Fibroblast of the aortic adventitia (primary cell): Measurements from ENCODE around the gene PMCH. TPM values are rescaled to one million over a fixed set of nuclear protein-coding genes. Genes with fewer than 3 reads are reported as not detected.
"Not testable (repeated sequence)": the region's sequence is repeated elsewhere in the genome, so short reads cannot be mapped to it uniquely, and the experiment has no call there.

ENCODE experiments used
- DNase-seq: peaks from one replicate; pipeline ENCODE4 v3.0.0-alpha.2; 2010; ENCODE audit warnings: low read depth
- H3K4me3 ChIP-seq: 2 replicates; pipeline ENCODE4 v1.5.1; 2011; ENCODE audit warnings: low read depth, mild to moderate bottlenecking, control low read depth, low read length, moderate library complexity
- CTCF ChIP-seq: IDR thresholded peaks from 2 replicates; pipeline ENCODE4 v1.5.1; 2011; ENCODE audit warnings: mild to moderate bottlenecking, low read length, control low read depth, inconsistent platforms; ENCODE audit not compliant: insufficient read depth
- total RNA-seq: library from RNA; depleted of rRNA; stranded (reverse); fragments of >200 nt; gene quantifications from 2 replicates; pipeline ENCODE4 v1.2.3, GENCODE V29; 2012; ENCODE audit warnings: low replicate concordance

The PMCH gene
- 0.27 TPM in 1 of 2 replicates, not detected in the other for total RNA-seq

GRCh38 chr12:102197789-102198188 is at the start of gene PMCH:
Gene PMCH, minus strand, starts transcription at chr12:102197833. Its CDS starts 63 bp downstream, at chr12:102197770.
- TF ChIP-seq CTCF, result no peak
- H3K4me3 ChIP-seq, result no peak within 1 kb of the TSS
- peak; percentile 43 for DNase-seq

- not testable (repeated sequence) for DNase-seq, H3K4me3 ChIP-seq
These were observed 43.2 kb upstream of the PMCH start for GRCh38 chr12:102240859-102241258.

GRCh38 chr12:102234599-102234998 is 37.0 kb upstream of the PMCH start:
- no peak overlapping the region for H3K4me3 ChIP-seq
- DNase-seq, result no peak
- no peak for TF ChIP-seq CTCF

GRCh38 chr12:102232446-102232845 is 34.8 kb upstream of the PMCH start:
- H3K4me3 ChIP-seq, result no peak overlapping the region
- no peak for TF ChIP-seq CTCF
- peak; percentile 74 for DNase-seq

- TF ChIP-seq CTCF, result no peak
- DNase-seq, result no peak
- H3K4me3 ChIP-seq, result no peak overlapping the region
These were observed 34.4 kb upstream of the PMCH start for GRCh38 chr12:102232036-102232435.

- TF ChIP-seq CTCF, result no peak
- no peak for DNase-seq
These were observed 30.3 kb upstream of the PMCH start for GRCh38 chr12:102227954-102228353.

GRCh38 chr12:102220736-102221135 is 23.1 kb upstream of the PMCH start:
- no peak for TF ChIP-seq CTCF
- DNase-seq, result no peak
- no peak overlapping the region for H3K4me3 ChIP-seq

More at GRCh38 chr12:102227954-102228353, 30.3 kb upstream of the PMCH start:
- H3K4me3 ChIP-seq, result no peak overlapping the region
